Liver (tissue), 9 donors: ENCODE data around the gene GNA14. TPM values are rescaled to one million over a fixed set of nuclear protein-coding genes. Genes with fewer than 3 reads are reported as not detected.

Experiments
- DNase-seq: peaks from one replicate; pipeline ENCODE4 v3.0.0-alpha.2; 2017; ENCODE audit warnings: low spot score
- H3K27ac ChIP-seq, 2 donors: one replicate each; pipeline ENCODE4 v1.7.0; 2013; ENCODE audit warnings: inconsistent platforms in 2 of 2, low read length in 2 of 2, control low read depth in 1 of 2, low read depth in 1 of 2, mild to moderate bottlenecking in 1 of 2
- H3K27me3 ChIP-seq, 4 donors: one replicate each; pipeline versions ENCODE4 v1.6.1 to v1.7.0; 2013; ENCODE audit warnings: low read length in 3 of 4, inconsistent platforms in 1 of 4, mild to moderate bottlenecking in 1 of 4, moderate library complexity in 1 of 4; ENCODE audit not compliant: control insufficient read depth in 4 of 4, insufficient read depth in 4 of 4
- H3K36me3 ChIP-seq, 4 donors: one replicate each; pipeline versions ENCODE4 v1.6.1 to v1.7.0; 2013; ENCODE audit warnings: low read length in 3 of 4, mild to moderate bottlenecking in 3 of 4, low read depth in 1 of 4, moderate library complexity in 1 of 4; ENCODE audit not compliant: control insufficient read depth in 4 of 4, insufficient read depth in 3 of 4
- H3K4me1 ChIP-seq, 4 donors: one replicate each; pipeline versions ENCODE4 v1.6.1 to v1.7.0; 2013; ENCODE audit warnings: low read length in 3 of 4, mild to moderate bottlenecking in 3 of 4, moderate library complexity in 1 of 4; ENCODE audit not compliant: control insufficient read depth in 4 of 4, insufficient read depth in 4 of 4
- H3K4me3 ChIP-seq, 3 donors: one replicate each; pipeline versions ENCODE4 v1.6.1 to v1.7.0; 2013; ENCODE audit warnings: low read length in 3 of 3, control low read depth in 1 of 3, low read depth in 1 of 3, mild to moderate bottlenecking in 1 of 3
- H3K9ac ChIP-seq, 2 donors: one replicate each; pipeline ENCODE4 v1.7.0; 2013; ENCODE audit warnings: low read length in 2 of 2, mild to moderate bottlenecking in 2 of 2, moderate library complexity in 2 of 2, control low read depth in 1 of 2, low read depth in 1 of 2
- H3K9me3 ChIP-seq, 4 donors: one replicate each; pipeline versions ENCODE4 v1.6.1 to v1.7.0; 2013; ENCODE audit warnings: low read length in 3 of 4; ENCODE audit not compliant: control insufficient read depth in 4 of 4
- FOXA1 ChIP-seq: IDR thresholded peaks from 2 replicates; pipeline ENCODE4 v1.6.1; 2016; ENCODE audit warnings: antibody characterized with exemption
- FOXA2 ChIP-seq: IDR thresholded peaks from 2 replicates; pipeline ENCODE4 v1.6.1; 2016; ENCODE audit warnings: antibody characterized with exemption
- GABPA ChIP-seq, 2 donors: IDR thresholded peaks in 1 of 2; conservative IDR thresholded peaks in 1 of 2; 2 replicates each; pipeline ENCODE4 v1.6.1; 2016; ENCODE audit warnings: antibody characterized with exemption in 2 of 2, mild to moderate bottlenecking in 1 of 2, moderate library complexity in 1 of 2
- HNF4G ChIP-seq: IDR thresholded peaks from 2 replicates; pipeline ENCODE4 v1.6.1; 2016; ENCODE audit warnings: antibody characterized with exemption
- JUND ChIP-seq, 2 donors: IDR thresholded peaks; 2 replicates each; pipeline ENCODE4 v1.6.1; 2016; ENCODE audit warnings: antibody characterized with exemption in 2 of 2
- RAD21 ChIP-seq, 2 donors: IDR thresholded peaks; 2 replicates each; pipeline ENCODE4 v1.6.1; 2016; ENCODE audit warnings: antibody characterized with exemption in 2 of 2, mild to moderate bottlenecking in 2 of 2
- RXRA ChIP-seq, 2 donors: IDR thresholded peaks; 2 replicates each; pipeline ENCODE4 v1.6.1; 2017 to 2018; ENCODE audit warnings: antibody characterized with exemption in 2 of 2, mild to moderate bottlenecking in 1 of 2
- SP1 ChIP-seq: IDR thresholded peaks from 2 replicates; pipeline ENCODE4 v1.6.1; 2018; ENCODE audit warnings: antibody characterized with exemption, mild to moderate bottlenecking
- YY1 ChIP-seq: IDR thresholded peaks from 2 replicates; pipeline ENCODE4 v1.6.1; 2016; ENCODE audit warnings: antibody characterized with exemption, mild to moderate bottlenecking
- WGBS: extraction: QIAGEN DNeasy Blood & Tissue Kit; methylation state at CpG from one replicate; pipeline ENCODE4 v1.1.7; 2013; 5-methylcytosine and 5-hydroxymethylcytosine counted together
- polyA plus RNA-seq, 2 donors: library from polyadenylated mRNA; stranded (reverse) in 1 of 2; unstranded in 1 of 2; fragments of 200-250 nt in 1 of 2; fragments of >200 nt in 1 of 2; fragmentation: Nextera tagmentation in 1 of 2; extraction: Ambion mirVana in 1 of 2; gene quantifications; one replicate each; pipeline versions ENCODE4 v1.2.1 to v1.2.3, GENCODE V29; 2013 to 2015
- total RNA-seq, 2 donors: library from RNA; depleted of rRNA; stranded (reverse); fragments of >200 nt; gene quantifications; one replicate each; pipeline ENCODE4 v1.2.3, GENCODE V29; 2014
- TF ChIP-seq, protein P1 (sequence below): IDR thresholded peaks from 2 replicates; pipeline ENCODE4 v1.6.1; 2016; ENCODE audit warnings: antibody characterized with exemption
- TF ChIP-seq, protein P2 (sequence below): IDR thresholded peaks from 2 replicates; pipeline ENCODE4 v1.6.1; 2016; ENCODE audit warnings: antibody characterized with exemption, mild to moderate bottlenecking
- TF ChIP-seq, protein P3 (sequence below): IDR thresholded peaks from 2 replicates; pipeline ENCODE4 v1.6.1; 2016; ENCODE audit warnings: antibody characterized with exemption
- donor health status: healthy.
- donor health status: healthy.
- donor health status: healthy.
- donor health status: healthy.
- donor health status: healthy.

Gene GNA14
- total and polyA plus RNA-seq, 4 donors: 1.1 to 5.4 (median 2.9) TPM

DNA sequence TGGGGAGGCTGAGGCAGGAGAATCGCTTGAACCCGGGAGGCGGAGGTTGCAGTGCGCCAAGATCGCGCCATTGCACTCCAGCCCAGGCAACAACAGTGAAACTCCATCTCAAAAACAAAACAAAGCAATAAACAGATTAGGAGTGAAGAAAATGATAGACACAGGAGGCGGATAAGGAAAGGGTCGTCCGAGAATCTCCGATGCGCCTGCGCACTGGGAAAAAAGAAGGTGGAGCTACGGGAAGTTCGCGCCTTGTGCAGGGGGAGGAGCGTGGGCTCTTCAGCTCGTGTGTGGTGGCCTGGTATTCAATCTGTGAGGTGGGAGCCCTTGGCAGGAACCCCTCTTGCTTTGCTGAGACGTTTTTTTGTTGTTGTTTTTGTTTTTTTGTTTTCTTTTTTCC, 47.3 kb downstream of the GNA14 start:
- no peak for TF ChIP-seq JUND (IDR thresholded peaks at IDR 0.05)
- TF ChIP-seq, protein P1, sequence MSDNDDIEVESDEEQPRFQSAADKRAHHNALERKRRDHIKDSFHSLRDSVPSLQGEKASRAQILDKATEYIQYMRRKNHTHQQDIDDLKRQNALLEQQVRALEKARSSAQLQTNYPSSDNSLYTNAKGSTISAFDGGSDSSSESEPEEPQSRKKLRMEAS: no peak
- TF ChIP-seq FOXA1: no peak
- TF ChIP-seq, protein P2, sequence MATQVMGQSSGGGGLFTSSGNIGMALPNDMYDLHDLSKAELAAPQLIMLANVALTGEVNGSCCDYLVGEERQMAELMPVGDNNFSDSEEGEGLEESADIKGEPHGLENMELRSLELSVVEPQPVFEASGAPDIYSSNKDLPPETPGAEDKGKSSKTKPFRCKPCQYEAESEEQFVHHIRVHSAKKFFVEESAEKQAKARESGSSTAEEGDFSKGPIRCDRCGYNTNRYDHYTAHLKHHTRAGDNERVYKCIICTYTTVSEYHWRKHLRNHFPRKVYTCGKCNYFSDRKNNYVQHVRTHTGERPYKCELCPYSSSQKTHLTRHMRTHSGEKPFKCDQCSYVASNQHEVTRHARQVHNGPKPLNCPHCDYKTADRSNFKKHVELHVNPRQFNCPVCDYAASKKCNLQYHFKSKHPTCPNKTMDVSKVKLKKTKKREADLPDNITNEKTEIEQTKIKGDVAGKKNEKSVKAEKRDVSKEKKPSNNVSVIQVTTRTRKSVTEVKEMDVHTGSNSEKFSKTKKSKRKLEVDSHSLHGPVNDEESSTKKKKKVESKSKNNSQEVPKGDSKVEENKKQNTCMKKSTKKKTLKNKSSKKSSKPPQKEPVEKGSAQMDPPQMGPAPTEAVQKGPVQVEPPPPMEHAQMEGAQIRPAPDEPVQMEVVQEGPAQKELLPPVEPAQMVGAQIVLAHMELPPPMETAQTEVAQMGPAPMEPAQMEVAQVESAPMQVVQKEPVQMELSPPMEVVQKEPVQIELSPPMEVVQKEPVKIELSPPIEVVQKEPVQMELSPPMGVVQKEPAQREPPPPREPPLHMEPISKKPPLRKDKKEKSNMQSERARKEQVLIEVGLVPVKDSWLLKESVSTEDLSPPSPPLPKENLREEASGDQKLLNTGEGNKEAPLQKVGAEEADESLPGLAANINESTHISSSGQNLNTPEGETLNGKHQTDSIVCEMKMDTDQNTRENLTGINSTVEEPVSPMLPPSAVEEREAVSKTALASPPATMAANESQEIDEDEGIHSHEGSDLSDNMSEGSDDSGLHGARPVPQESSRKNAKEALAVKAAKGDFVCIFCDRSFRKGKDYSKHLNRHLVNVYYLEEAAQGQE: no peak
- TF ChIP-seq GABPA (IDR thresholded peaks at IDR 0.05 in 1 of 2, conservative IDR thresholded peaks at IDR 0.05 in 1 of 2): no peak

DNA sequence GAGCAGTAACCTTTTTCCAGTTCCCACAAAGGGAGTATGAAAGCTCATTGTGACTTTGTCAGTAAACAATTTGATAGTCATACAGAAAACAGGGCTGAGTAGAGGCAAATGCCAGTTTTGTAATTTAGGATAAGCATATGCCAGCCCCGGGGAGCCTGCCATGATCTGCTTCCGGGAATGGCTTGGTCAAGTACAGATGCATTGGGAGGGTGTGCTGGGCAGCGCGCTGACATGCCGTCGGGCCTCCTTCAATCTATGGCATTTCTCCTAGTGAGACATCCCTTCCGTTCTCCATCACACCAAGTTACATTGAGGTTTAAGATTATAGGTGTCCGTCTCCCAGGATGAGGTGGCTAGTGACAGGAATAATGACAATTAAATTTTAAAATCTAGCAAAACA, 48.6 kb downstream of the GNA14 start:
- H3K9ac ChIP-seq: no peak overlapping the region
- H3K27me3 ChIP-seq: no peaks in the 10 kb centered on the region
- no peak for DNase-seq
- H3K36me3 ChIP-seq: no peaks in the 10 kb centered on the region
- H3K4me3 ChIP-seq: no peak overlapping the region
- no peaks in the 10 kb centered on the region for H3K9me3 ChIP-seq
- 85% methylated on average over 8 of the region's 8 CpGs for WGBS
- TF ChIP-seq SP1 (no peak), YY1 (no peak), RAD21 (IDR thresholded peaks at IDR 0.05) (no peak), JUND (IDR thresholded peaks at IDR 0.05) (no peak), RXRA (IDR thresholded peaks at IDR 0.05) (no peak), HNF4G (no peak), FOXA1 (no peak), FOXA2 (no peak)
- TF ChIP-seq, protein P1: no peak
- TF ChIP-seq, protein P2: no peak
- TF ChIP-seq, protein P3, sequence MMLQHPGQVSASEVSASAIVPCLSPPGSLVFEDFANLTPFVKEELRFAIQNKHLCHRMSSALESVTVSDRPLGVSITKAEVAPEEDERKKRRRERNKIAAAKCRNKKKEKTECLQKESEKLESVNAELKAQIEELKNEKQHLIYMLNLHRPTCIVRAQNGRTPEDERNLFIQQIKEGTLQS: no peak
- peak overlapping the region; percentile 34 to 45 for H3K27ac ChIP-seq
- H3K4me1 ChIP-seq: no peaks in the 10 kb centered on the region

More for the DNA sequence above, 47.3 kb downstream of the GNA14 start:
- Histone ChIP-seq H3K9ac (no peak overlapping the region), H3K36me3 (no peaks in the 10 kb centered on the region), H3K9me3 (no peaks in the 10 kb centered on the region), H3K27me3 (no peaks in the 10 kb centered on the region), H3K27ac (no peak overlapping the region), H3K4me3 (no peak overlapping the region), H3K4me1 (no peaks in the 10 kb centered on the region)
- DNase-seq: no peak
- 91% methylated on average over 18 of the region's 18 CpGs for WGBS
